DMS 273 treated with DMSO at 0.1 percent for 48 hours (cell line): ENCODE results near the gene REC8.
A peak's percentile ranks its signal among the peaks of the same experiment; 100 is the strongest.
"Not testable (repeated sequence)": the region's sequence is repeated elsewhere in the genome, so short reads cannot be mapped to it uniquely, and the experiment has no call there.

ENCODE experiments used
- DNase-seq: peaks from one replicate; lab custom pipeline; 2025; lab: John Stamatoyannopoulos, UW

The REC8 gene

GRCh38 chr14:24183014-24183481 lies 11.2 kb downstream of the REC8 start:
- no peak for DNase-seq

DNA sequence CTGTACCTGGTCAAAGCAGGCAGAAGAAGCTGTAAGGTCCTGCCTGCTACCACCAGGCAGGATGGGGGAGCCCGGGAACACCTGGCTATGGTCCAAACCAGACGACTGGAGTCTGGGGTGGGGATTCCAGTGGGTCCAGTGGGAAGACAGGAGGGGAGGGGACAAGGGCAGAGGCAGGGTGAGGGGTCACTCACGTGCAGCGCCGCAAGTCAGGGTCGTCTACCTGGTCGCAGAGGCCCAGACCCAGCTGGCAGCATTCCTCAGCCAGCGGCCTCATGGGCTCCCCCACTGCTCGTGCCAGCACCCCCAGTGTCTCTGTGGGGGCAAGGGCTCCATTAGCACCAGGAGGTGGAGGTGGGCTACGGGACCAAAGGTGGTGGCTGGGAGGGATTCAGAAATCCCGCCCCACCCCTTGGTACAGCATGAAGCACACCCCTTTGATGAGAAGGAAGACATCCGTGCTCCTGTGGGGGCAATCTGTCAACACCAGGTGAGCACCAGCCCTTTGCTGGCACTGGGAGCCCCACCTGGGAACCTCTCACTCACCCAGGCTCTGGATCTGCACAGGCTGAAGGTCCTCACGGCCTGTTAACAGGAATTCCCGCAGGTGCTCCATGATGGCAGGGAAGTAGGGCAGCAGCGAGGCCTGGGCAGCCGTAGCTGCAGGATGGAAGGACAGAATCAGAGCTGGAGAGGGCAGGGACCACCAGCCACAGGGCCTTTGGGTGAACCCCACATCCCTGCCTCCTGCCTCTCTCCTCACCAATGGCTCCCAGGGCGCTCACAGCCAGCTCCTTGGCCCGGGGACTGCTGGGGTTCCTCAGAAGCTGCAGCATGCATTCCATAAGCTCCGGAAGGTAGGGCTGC lies 12.5 kb downstream of the REC8 start:
- DNase-seq = no peak

GRCh38 chr14:24185026-24185425 lies 13.1 kb downstream of the REC8 start:
- DNase-seq = no peak

GRCh38 chr14:24185741-24186140 lies 13.9 kb downstream of the REC8 start:
- no peak for DNase-seq

- no peak for DNase-seq
Measured at GRCh38 chr14:24186831-24187538, 15.1 kb downstream of the REC8 start.

DNA sequence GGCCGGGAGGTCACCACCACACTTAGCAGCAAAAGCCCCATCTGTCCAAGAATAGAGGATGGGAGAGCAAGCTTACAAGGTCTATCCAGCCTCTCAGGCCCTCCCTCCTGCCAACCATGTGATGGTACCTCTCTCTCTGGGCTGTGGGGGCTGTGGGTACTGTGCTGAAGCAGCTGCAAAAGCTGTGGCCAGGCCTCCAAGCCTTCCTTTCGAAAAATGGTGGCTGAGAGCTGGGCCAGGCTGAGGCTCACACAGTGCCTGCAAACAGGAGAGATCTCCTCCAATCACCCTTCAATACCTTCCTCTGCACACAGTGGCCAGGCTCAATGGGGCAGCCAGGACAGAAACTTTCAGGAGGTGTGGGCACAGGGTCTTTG lies 15.6 kb downstream of the REC8 start:
- DNase-seq = no peak

DNA sequence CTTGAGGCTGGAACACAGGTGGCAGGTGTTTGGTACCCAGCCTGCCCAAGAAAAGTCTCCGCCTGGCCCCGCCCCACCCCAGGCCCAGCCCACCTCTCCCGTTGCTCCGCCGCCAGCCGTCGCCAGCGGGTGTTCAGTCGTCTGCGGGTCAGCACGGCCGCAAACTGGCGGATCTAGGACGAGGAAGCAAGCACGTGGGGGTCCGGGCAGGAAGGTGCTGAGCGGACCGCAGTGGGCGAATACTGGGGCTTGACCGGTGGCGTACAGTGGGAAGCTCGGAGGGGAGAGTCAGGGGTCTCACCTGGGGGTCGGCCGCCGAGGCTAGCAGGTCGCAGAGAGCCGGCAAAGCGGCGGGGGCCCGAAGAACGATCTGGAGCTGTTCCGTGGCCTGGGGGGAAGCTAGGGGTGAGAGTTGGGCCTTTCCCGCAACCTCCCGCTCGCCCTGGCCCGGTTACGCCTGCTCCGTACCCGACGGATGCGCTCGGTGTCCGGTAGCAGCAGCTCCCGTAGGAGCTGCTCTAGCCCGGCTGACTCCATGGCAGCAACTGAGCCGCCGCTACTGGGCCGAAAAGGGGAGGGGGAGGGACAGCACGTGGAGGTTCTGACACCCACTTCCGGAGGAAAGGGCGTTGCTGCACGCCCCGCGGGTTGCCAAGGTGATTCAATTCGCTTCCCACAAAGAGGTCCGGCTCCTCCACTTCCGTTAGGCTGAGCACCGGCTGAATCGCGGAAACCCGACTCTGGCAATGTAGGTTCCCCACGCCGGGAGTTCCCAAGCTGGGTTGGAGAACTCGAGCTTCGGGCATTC lies 16.6 kb downstream of the REC8 start, which contains the start of gene IPO4:
TSS of gene IPO4 (minus strand) at position 566 of the 808 bp plus-strand sequence. CDS start at position 537, 29 bp downstream.
- DNase-seq = peak; percentile 93

- DNase-seq = no peak
Measured at GRCh38 chr14:24189059-24189375, 17.1 kb downstream of the REC8 start.

DNA sequence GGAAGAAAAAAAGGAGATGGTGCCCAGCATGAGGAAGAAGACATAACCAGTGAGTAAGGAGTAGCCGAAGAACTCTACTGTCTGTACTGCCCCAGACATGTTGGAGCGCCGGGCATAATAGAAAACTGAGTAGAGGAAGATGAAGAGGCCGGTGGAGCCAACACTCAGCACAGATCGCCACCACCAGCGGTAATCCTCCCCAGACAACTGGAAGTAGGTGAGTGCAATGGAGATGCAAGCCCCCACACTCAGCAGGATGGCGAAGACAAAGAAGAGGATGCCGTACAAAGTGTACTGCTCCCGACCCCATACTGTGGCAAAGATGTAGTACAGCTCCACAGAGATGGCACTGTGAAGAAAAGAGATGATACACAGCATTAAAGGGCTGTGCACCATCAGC lies 17.6 kb downstream of the REC8 start:
- no peak for DNase-seq

DNA sequence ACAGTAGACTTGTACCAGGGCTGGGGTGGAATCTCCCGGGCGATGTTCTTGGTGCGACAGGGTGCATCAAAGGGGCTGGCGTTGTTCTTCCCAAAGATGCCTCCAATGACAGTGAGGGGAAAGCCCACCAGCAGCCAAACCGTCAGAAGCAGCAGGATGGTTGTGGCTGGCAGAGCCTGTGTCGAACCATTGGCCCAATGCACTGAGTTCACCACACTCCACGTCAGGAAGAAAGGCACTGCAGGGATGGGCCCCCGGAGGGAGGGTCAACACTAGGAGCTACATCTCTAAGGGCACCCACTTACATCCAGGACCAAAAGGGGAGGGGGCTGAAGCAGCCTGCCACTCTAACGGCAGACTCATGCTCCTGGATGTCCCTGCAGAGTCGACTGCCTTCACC lies 18.5 kb downstream of the REC8 start:
- no peak for DNase-seq

DNA sequence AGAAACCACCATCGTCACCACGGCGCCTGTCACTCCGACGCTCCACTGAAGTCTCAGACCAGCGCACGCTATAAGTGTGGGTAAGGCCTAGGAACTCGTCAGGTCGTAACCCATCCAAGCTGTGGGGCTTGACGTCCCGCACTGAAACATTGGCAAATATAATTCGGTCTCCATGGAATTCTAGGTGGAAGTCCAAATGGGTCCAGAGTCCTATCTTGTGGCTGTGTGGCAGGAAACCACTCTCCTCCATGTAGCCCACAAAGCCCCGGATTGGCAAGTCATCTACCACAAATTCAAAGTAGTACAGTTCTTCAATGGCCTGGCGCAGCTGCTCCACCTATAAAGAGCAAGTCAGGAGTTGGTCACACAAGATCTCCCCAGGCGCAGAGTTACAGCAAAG lies 21.1 kb downstream of the REC8 start:
- DNase-seq = no peak

- no peak for DNase-seq
Measured at GRCh38 chr14:24194186-24194872, 22.4 kb downstream of the REC8 start.

- DNase-seq = no peak
Measured at GRCh38 chr14:24194873-24195185, 22.9 kb downstream of the REC8 start.

DNA sequence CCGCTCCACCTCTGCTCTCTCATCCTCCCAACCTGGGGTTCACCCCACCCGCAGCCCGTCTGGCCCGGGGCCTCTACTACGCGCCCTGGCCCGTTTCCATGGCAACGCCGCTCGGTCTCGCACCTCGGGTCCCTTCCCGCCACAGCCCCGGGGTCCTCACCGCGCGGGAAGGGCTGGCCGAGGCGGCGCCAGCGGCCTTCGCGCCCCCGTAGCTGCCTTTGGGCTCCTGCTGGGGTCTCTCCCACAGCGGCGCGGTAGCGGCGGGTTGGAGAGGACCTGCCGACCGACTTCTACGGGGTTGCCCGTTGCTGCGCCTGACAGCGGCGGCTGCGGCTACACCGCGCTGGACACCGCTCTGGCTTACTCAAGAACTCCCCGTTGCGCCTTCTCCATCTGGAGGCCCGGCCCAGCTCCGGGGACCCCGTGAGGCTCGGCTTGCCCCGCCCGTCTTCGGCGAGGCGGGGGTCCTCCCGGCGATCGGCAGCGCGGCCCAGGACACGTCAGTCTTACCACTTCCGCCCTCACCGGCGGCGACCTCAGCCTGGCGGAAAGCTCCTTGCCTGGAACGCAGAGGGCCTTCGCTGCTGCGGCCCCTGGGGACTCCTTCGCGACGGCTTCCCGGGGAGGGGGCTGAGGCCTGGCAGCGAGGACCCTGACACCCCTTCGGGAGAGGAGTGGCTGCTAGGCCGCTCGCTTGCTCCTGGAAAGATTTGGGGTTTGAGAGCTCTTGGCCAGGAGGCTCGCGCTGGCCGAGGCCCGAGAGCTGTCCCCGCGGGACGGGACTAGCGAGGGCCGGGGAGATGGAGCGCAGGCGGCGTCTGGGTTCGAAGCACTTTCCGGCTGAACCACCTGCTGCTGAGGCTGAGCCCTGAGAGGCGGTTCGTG lies 23.5 kb downstream of the REC8 start, which contains the start of gene TM9SF1:
TSS of gene TM9SF1 (minus strand) at position 256 of the 885 bp plus-strand sequence. CDS start 422 bp downstream, outside the sequence.
- DNase-seq = peak; percentile 51

DNA sequence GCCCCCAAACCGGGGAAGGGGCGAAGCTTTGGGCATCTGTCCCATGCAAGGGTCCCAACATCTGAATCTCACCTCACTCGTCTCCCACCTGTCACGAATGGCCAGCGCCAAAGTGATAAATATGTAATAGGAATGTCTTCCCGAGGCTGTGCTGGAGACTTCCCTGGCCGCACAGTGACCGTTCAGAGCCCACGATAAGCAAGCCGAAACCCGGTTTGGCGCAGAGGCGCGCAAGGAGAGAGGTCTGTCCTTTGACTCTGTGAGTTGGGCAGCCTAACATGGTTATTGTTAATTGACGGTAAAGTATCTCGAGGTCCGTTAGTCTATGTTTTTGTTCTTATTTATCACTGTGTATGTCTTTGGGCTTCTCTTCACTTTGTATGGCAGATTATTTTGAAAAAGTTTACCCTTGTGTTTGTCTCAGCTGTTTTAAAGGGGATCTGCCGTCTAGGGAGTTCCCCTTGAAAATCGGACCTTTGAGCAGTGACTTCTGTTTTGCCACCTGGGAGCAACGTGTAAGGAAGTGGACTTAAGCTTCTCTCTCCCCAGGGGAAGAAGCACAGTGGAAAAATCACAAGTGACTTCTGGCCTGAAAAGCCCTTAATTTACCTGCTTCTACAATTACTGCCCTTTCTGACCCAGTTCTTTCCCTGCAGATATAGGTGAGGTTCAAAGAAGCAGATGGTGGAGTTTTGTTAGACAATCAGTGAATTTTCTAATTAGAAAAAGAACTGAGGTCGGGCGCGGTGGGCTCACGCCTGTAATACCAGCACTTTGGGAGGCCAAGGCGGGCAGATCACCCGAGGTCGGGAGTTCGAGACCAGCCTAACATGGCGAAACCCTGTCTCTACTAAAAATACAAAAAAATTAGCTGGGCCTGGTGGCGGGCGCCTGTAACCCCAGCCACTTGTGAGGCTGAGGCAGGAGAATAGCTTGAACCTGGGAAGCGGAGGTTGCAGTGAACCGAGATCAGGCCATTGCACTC lies 24.5 kb downstream of the REC8 start:
- DNase-seq = no peak

GRCh38 chr14:24197056-24197450 lies 25.2 kb downstream of the REC8 start:
- no peak for DNase-seq

- no peak for DNase-seq
Measured at GRCh38 chr14:24198814-24199524, 27.1 kb downstream of the REC8 start.

DNA sequence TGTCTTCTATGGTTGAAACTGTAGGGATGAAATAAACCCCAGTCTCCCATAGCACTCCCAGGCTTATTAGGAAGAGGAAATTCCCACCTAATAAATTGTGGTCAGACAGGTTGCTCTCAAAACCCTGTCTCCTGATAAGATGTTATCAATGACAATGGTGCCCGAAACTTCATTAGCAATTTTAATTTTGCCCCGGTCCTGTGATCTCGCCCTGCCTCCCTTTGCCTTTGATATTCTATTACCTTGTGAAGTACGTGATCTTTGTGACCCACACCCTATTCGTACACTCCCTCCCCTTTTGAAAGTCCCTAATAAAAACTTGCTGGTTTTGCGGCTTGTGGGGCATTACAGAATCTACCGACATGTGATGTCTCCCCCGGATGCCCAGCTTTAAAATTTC lies 30.7 kb downstream of the REC8 start:
- not testable (repeated sequence) for DNase-seq
